HL-60 (cell line): ENCODE measurements around the gene FASTKD1.

ENCODE experiments used
- DNase-seq, 2 experiments: peaks; one replicate each; pipeline ENCODE4 v3.0.0-alpha.2; 2010 to 2020; ENCODE audit warnings: low read depth in 1 of 2, low spot score in 1 of 2
- H3K27ac ChIP-seq: fragments of 250-450 bp; sonication (Bioruptor Pico); replicated peaks from 2 replicates; pipeline ENCODE4 v1.5.1; 2020; ENCODE audit warnings: mild to moderate bottlenecking, moderate library complexity
- H3K27me3 ChIP-seq: fragments of 250-450 bp; sonication (Bioruptor Pico); 2 replicates; pipeline ENCODE4 v1.5.1; 2021; ENCODE audit warnings: mild to moderate bottlenecking, moderate library complexity; ENCODE audit not compliant: insufficient read depth, poor library complexity, severe bottlenecking
- H3K4me3 ChIP-seq: replicated peaks from 2 replicates; pipeline ENCODE4 v1.5.1; 2011; ENCODE audit warnings: mild to moderate bottlenecking, control low read depth, low read length; ENCODE audit not compliant: insufficient read depth
- GABPA ChIP-seq: IDR thresholded peaks from 2 replicates; pipeline ENCODE4 v1.6.1; 2012; ENCODE audit warnings: low read depth
- POLR2AphosphoS5 ChIP-seq: IDR thresholded peaks from 2 replicates; pipeline ENCODE4 v1.6.1; 2012; ENCODE audit warnings: low read depth
- SPI1 ChIP-seq: IDR thresholded peaks from 2 replicates; pipeline ENCODE4 v1.6.1; 2012; ENCODE audit warnings: low read depth, mild to moderate bottlenecking, borderline replicate concordance
- TF ChIP-seq, protein P1 (sequence below): IDR thresholded peaks from one replicate; pipeline ENCODE4 v1.5.1; 2011; ENCODE audit warnings: low read length, control low read depth, inconsistent platforms; ENCODE audit not compliant: insufficient read depth
- TF ChIP-seq, protein P2 (sequence below): IDR thresholded peaks from 2 replicates; pipeline ENCODE4 v1.6.1; 2012; ENCODE audit warnings: low read depth; ENCODE audit not compliant: insufficient replicate concordance

FASTKD1 gene

DNA sequence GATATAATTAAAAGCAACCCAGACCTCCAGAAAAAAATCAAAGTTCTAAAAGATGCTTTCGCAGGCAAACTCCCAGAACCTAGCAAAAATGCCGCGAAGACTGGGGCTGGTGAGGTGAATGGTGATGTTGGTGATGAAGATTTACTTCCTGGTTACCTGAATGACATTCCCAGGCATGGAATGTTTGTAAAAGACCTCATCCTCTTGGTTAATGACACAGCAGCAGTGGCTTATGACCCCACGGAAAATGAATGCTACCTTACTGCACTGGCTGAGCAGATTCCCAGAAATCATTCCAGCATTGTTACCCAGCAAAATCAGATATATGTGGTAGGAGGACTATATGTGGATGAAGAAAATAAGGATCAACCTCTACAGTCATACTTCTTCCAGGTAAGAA, 63.2 kb downstream of the FASTKD1 start:
- Histone ChIP-seq H3K4me3 (no peak overlapping the region), H3K27me3 (no peaks in the 10 kb centered on the region), H3K27ac (no peak overlapping the region)
- DNase-seq = no peak
- TF ChIP-seq SPI1 (no peak), GABPA (no peak), POLR2AphosphoS5 (no peak)
- TF ChIP-seq, protein P1, sequence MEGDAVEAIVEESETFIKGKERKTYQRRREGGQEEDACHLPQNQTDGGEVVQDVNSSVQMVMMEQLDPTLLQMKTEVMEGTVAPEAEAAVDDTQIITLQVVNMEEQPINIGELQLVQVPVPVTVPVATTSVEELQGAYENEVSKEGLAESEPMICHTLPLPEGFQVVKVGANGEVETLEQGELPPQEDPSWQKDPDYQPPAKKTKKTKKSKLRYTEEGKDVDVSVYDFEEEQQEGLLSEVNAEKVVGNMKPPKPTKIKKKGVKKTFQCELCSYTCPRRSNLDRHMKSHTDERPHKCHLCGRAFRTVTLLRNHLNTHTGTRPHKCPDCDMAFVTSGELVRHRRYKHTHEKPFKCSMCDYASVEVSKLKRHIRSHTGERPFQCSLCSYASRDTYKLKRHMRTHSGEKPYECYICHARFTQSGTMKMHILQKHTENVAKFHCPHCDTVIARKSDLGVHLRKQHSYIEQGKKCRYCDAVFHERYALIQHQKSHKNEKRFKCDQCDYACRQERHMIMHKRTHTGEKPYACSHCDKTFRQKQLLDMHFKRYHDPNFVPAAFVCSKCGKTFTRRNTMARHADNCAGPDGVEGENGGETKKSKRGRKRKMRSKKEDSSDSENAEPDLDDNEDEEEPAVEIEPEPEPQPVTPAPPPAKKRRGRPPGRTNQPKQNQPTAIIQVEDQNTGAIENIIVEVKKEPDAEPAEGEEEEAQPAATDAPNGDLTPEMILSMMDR = no peak
- TF ChIP-seq, protein P2, sequence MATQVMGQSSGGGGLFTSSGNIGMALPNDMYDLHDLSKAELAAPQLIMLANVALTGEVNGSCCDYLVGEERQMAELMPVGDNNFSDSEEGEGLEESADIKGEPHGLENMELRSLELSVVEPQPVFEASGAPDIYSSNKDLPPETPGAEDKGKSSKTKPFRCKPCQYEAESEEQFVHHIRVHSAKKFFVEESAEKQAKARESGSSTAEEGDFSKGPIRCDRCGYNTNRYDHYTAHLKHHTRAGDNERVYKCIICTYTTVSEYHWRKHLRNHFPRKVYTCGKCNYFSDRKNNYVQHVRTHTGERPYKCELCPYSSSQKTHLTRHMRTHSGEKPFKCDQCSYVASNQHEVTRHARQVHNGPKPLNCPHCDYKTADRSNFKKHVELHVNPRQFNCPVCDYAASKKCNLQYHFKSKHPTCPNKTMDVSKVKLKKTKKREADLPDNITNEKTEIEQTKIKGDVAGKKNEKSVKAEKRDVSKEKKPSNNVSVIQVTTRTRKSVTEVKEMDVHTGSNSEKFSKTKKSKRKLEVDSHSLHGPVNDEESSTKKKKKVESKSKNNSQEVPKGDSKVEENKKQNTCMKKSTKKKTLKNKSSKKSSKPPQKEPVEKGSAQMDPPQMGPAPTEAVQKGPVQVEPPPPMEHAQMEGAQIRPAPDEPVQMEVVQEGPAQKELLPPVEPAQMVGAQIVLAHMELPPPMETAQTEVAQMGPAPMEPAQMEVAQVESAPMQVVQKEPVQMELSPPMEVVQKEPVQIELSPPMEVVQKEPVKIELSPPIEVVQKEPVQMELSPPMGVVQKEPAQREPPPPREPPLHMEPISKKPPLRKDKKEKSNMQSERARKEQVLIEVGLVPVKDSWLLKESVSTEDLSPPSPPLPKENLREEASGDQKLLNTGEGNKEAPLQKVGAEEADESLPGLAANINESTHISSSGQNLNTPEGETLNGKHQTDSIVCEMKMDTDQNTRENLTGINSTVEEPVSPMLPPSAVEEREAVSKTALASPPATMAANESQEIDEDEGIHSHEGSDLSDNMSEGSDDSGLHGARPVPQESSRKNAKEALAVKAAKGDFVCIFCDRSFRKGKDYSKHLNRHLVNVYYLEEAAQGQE = no peak

DNA sequence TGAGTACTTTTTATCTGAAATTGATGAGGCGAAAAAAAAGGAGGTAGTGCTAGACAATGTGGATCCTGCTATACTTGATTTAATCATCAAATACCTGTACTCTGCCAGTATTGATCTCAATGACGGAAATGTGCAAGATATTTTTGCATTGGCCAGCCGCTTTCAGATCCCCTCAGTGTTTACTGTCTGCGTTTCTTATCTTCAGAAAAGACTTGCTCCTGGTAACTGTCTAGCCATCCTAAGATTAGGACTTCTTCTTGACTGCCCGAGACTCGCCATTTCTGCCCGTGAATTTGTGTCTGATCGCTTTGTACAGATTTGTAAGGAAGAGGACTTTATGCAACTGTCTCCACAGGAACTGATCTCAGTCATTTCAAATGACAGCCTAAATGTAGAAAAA, 63.7 kb downstream of the FASTKD1 start:
- Histone ChIP-seq H3K4me3 (no peak overlapping the region), H3K27me3 (no peaks in the 10 kb centered on the region), H3K27ac (no peak overlapping the region)
- no peak for DNase-seq
- TF ChIP-seq SPI1 (no peak), GABPA (no peak), POLR2AphosphoS5 (no peak)
- TF ChIP-seq, protein P2 = no peak
- TF ChIP-seq, protein P1 = no peak

DNA sequence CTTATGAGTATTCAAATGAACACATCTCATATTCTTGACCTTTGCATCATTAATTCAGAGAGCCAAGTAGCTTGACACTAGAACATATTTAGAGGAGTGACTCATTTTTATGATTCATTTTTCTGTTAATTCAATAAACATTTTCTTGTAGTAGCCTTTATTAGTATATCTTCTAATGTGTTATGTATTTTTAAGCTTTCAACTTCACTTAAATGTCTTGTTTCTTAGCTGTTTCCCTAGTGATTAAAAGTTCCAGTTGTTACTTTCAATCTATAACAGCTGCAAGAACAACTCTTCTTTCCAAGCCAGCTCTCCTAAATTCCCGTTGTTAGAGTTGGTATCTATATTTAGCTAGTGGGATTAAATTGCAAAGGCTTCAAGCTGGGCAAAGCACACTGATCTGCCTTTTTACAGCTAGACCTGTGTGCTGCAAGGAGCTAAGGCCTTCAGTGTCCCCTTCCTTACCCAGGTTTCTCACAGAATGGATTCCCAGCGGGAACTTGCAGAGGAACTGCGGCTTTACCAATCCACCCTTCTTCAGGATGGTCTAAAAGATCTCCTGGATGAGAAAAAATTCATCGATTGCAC, 64.3 kb downstream of the FASTKD1 start, which contains the start of gene KLHL41:
Gene KLHL41, plus strand, starts transcription at position 405 of the 588 bp plus-strand sequence. Its CDS starts 77 bp downstream, at position 482.
- DNase-seq = no peak
- Histone ChIP-seq H3K27ac (no peak within 1 kb of the TSS), H3K27me3 (no peaks in the 10 kb centered on the region), H3K4me3 (no peak within 1 kb of the TSS)
- TF ChIP-seq, protein P1 = no peak
- TF ChIP-seq GABPA (no peak), SPI1 (no peak), POLR2AphosphoS5 (no peak)
- TF ChIP-seq, protein P2 = no peak
